Ureter (tissue), 1 donor: Measurements from ENCODE around the gene CCDC158. TPM values are rescaled to one million over a fixed set of nuclear protein-coding genes. Genes with fewer than 3 reads are reported as not detected.
"Not testable (repeated sequence)": the region's sequence is repeated elsewhere in the genome, so short reads cannot be mapped to it uniquely, and the experiment has no call there.

ENCODE experiments used
- DNase-seq: peaks from one replicate; pipeline ENCODE4 v3.0.0-alpha.2; 2020; ENCODE audit warnings: low spot score
- total RNA-seq: library from RNA; stranded (reverse); gene quantifications from one replicate; pipeline ENCODE4 v1.2.4, GENCODE V29; 2023
- donor health status: DM: yes; HTN: yes; CAD: no.

Gene CCDC158
- 1.7 TPM for total RNA-seq

- DNase-seq: no peak
Observed at GRCh38 chr4:76420762-76421581, at the start of gene CCDC158. TSS of gene CCDC158 (minus strand) at chr4:76421141. CDS start at chr4:76403207, 17,934 bp downstream.

GRCh38 chr4:76470532-76470931, 49.6 kb upstream of the CCDC158 start:
- no peak for DNase-seq

- no peak for DNase-seq
Observed at GRCh38 chr4:76470064-76470463, 49.1 kb upstream of the CCDC158 start.

GRCh38 chr4:76463568-76463967, 42.6 kb upstream of the CCDC158 start:
- DNase-seq: no peak

- no peak for DNase-seq
Observed at GRCh38 chr4:76459291-76459723, 38.4 kb upstream of the CCDC158 start.

- no peak for DNase-seq
Observed at GRCh38 chr4:76458825-76459224, 37.9 kb upstream of the CCDC158 start.

GRCh38 chr4:76458297-76458696, 37.4 kb upstream of the CCDC158 start:
- no peak for DNase-seq

GRCh38 chr4:76457885-76458284, 36.9 kb upstream of the CCDC158 start:
- DNase-seq: no peak

- DNase-seq: not testable (repeated sequence)
Observed at GRCh38 chr4:76454073-76454472, 33.1 kb upstream of the CCDC158 start.

- DNase-seq: no peak
Observed at GRCh38 chr4:76453232-76453631, 32.3 kb upstream of the CCDC158 start.

- DNase-seq: no peak
Observed at GRCh38 chr4:76449833-76450232, 28.9 kb upstream of the CCDC158 start.

GRCh38 chr4:76449362-76449767, 28.4 kb upstream of the CCDC158 start:
- no peak for DNase-seq

- DNase-seq: no peak
Observed at GRCh38 chr4:76448211-76448610, 27.3 kb upstream of the CCDC158 start.

GRCh38 chr4:76447393-76447851, 26.5 kb upstream of the CCDC158 start:
- no peak for DNase-seq

- no peak for DNase-seq
Observed at GRCh38 chr4:76445911-76446310, 25.0 kb upstream of the CCDC158 start.

GRCh38 chr4:76443376-76443775, 22.4 kb upstream of the CCDC158 start:
- no peak for DNase-seq

- DNase-seq: no peak
Observed at GRCh38 chr4:76442807-76443206, 21.9 kb upstream of the CCDC158 start.

- no peak for DNase-seq
Observed at GRCh38 chr4:76441881-76442280, 20.9 kb upstream of the CCDC158 start.

- DNase-seq: no peak
Observed at GRCh38 chr4:76439491-76439890, 18.6 kb upstream of the CCDC158 start.

GRCh38 chr4:76435528-76436319, 14.8 kb upstream of the CCDC158 start:
- DNase-seq: no peak

GRCh38 chr4:76434901-76435527, 14.1 kb upstream of the CCDC158 start, which contains the start of gene SHROOM3:
TSS of gene SHROOM3 (plus strand) at chr4:76435229. CDS start at chr4:76436053, 824 bp downstream.
- DNase-seq: no peak
